BLaER1 (cell line): Measurements from ENCODE around the gene RAB11FIP4.
"Not testable (repeated sequence)": the region's sequence is repeated elsewhere in the genome, so short reads cannot be mapped to it uniquely, and the experiment has no call there.

Source experiments
- H3K27ac ChIP-seq: shearing (Covaris generic); formaldehyde crosslinking; 2 replicates; pipeline ENCODE4 v1.8.1; 2022
- H3K27me3 ChIP-seq: shearing (Covaris generic); formaldehyde crosslinking; 2 replicates; pipeline ENCODE4 v1.8.1; 2022
- H3K36me3 ChIP-seq: shearing (Covaris generic); formaldehyde crosslinking; 2 replicates; pipeline ENCODE4 v1.8.1; 2022
- H3K4me1 ChIP-seq: shearing (Covaris generic); formaldehyde crosslinking; 2 replicates; pipeline ENCODE4 v1.8.1; 2022
- H3K4me2 ChIP-seq: shearing (Covaris generic); formaldehyde crosslinking; 2 replicates; pipeline ENCODE4 v1.8.1; 2022
- H3K4me3 ChIP-seq: shearing (Covaris generic); formaldehyde crosslinking; 2 replicates; pipeline ENCODE4 v1.8.1; 2022
- H3K9ac ChIP-seq: shearing (Covaris generic); formaldehyde crosslinking; 2 replicates; pipeline ENCODE4 v1.8.1; 2022
- H3K9me3 ChIP-seq: shearing (Covaris generic); formaldehyde crosslinking; 2 replicates; pipeline ENCODE4 v1.8.1; 2022
- H4K20me1 ChIP-seq: shearing (Covaris generic); formaldehyde crosslinking; 2 replicates; pipeline ENCODE4 v1.8.1; 2022
- Cebpa-rat ChIP-seq: shearing (Covaris generic); IDR thresholded peaks from 2 replicates; pipeline ENCODE4 v1.8.1; 2022

Gene RAB11FIP4, protein sequence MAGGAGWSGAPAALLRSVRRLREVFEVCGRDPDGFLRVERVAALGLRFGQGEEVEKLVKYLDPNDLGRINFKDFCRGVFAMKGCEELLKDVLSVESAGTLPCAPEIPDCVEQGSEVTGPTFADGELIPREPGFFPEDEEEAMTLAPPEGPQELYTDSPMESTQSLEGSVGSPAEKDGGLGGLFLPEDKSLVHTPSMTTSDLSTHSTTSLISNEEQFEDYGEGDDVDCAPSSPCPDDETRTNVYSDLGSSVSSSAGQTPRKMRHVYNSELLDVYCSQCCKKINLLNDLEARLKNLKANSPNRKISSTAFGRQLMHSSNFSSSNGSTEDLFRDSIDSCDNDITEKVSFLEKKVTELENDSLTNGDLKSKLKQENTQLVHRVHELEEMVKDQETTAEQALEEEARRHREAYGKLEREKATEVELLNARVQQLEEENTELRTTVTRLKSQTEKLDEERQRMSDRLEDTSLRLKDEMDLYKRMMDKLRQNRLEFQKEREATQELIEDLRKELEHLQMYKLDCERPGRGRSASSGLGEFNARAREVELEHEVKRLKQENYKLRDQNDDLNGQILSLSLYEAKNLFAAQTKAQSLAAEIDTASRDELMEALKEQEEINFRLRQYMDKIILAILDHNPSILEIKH

DNA sequence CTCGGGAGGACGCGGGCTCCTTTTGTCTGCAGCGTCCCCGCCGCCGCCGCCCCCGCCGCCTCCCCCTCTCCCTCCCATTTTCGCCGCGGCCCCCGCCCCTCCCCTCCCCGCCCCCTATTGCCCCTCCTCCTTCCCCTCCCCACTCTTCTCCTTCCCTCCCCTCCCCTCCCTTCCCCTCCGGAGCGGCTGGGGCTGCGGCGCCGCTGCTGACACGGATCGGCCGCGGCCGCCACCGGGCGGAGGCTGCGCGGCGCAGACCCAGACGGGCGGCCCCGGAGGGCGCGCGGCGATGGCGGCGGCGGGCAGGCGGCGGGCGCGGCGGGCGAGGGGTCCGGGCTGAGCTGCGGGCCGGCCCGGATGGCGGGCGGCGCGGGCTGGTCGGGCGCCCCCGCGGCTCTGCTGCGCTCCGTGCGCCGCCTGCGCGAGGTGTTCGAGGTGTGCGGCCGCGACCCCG lies at the start of gene RAB11FIP4:
RAB11FIP4 (plus strand) TSS at position 180 of the 454 bp plus-strand sequence; CDS start at position 358, 178 bp downstream.
- H3K9me3 ChIP-seq: no peaks in the 10 kb centered on the region
- H3K4me2 ChIP-seq: peak within 1 kb of the TSS; percentile 93
- H3K36me3 ChIP-seq: no peaks in the 10 kb centered on the region
- H3K4me1 ChIP-seq: peaks cover 20% of the 10 kb centered on the region
- H3K27me3 ChIP-seq: peaks cover 18% of the 10 kb centered on the region
- peak within 1 kb of the TSS; percentile 71 for H3K4me3 ChIP-seq
- peak within 1 kb of the TSS; percentile 65; the same call in 1 of the 2 replicates for H3K9ac ChIP-seq
- 0 out of 2 replicates have a peak within 1 kb of the TSS, but pooled peaks have one; percentile 35 for H3K27ac ChIP-seq
- no peak for TF ChIP-seq Cebpa-rat
- peaks cover 24% of the 10 kb centered on the region for H4K20me1 ChIP-seq

DNA sequence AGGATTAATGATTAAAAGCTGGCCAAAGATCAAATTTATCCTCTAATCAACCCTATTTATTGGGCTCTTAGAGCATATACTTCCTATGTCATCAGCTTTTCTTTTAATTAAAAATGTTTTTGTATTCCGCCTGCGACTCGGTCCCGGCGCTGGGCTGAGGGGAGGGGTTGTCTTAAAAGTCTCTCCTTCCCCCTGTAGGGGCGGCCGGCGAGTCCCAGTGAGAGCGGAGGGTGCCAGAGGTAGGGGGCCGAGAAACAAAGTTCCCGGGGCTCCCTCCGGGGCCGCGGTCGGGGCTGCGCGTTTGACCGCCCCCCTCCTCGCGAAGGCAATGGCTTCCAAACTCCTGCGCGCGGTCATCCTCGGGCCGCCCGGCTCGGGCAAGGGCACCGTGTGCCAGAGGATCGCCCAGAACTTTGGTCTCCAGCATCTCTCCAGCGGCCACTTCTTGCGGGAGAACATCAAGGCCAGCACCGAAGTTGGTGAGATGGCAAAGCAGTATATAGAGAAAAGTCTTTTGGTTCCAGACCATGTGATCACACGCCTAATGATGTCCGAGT lies 46.2 kb upstream of the RAB11FIP4 start:
- H4K20me1 ChIP-seq, H3K9me3 ChIP-seq, H3K4me2 ChIP-seq, H3K27ac ChIP-seq, H3K4me1 ChIP-seq, H3K9ac ChIP-seq, H3K27me3 ChIP-seq, H3K4me3 ChIP-seq: not testable (repeated sequence)
- peaks cover 53% of the 10 kb centered on the region for H3K36me3 ChIP-seq

DNA sequence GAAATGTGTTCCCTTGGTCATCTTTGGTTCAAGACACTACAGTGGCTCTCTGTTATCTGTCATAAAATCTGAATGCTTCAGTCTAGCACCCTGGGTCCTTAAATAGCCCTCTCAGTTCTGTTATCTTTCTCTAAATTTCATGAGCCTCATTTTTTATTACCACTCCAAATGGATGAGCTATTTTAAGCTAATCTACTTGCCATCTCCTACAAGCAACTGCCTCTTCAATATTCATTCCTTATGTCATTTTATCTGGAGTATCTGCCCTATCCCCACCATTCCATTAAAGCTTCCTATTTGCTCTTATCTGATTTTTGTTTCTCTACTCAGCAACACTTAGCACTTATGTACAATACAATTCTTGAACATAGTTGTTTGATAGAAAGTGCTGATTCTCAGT lies 42.0 kb upstream of the RAB11FIP4 start:
- no peak overlapping the region for H3K27ac ChIP-seq
- H4K20me1 ChIP-seq: no peaks in the 10 kb centered on the region
- no peak overlapping the region for H3K4me3 ChIP-seq
- no peak for TF ChIP-seq Cebpa-rat
- H3K4me2 ChIP-seq: no peak overlapping the region
- no peak overlapping the region for H3K9ac ChIP-seq
- peaks cover 54% of the 10 kb centered on the region for H3K36me3 ChIP-seq
- H3K4me1 ChIP-seq: no peaks in the 10 kb centered on the region
- no peaks in the 10 kb centered on the region for H3K9me3 ChIP-seq
- H3K27me3 ChIP-seq: no peaks in the 10 kb centered on the region

DNA sequence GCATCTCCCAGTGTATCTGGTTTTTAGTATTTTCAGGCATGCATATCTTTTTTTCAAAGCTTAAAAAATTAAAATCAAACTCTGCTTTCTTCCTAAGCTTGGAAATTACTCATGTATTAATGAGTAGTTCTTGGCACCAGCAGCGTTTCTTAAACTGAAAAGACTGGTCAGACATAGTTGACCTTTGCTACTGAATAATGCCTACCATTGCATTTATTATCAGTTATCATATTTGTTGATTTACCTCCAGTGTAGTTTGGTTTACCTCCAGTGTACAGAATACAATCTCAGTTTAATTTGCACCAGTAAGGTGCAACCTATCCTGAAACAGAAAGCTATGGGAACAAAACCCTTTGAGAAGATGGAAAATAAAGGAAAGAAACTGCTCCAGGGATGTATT lies 35.5 kb upstream of the RAB11FIP4 start:
- Histone ChIP-seq H3K4me3 (no peak overlapping the region), H3K36me3 (peaks cover 81% of the 10 kb centered on the region), H3K27ac (no peak overlapping the region)

DNA sequence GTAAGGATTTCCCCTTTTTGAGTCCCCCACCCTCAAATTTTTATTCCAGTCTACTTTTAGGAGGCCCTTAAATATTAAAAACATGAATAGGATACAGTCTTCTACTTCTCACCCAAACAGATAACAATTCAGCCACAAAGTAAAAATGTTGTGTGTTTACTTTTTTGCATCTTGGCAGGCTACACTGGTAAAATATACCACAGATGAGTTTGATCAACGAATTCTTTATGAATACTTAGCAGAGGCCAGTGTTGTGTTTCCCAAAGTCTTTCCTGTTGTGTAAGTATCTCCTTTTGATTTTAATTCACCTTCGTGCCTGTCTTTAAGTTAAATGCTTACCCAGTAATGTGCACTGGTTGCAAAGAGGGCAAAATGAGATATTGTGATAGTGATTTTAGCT lies 34.4 kb upstream of the RAB11FIP4 start:
- H3K9ac ChIP-seq: no peak overlapping the region
- H3K4me2 ChIP-seq: no peak overlapping the region
- H3K36me3 ChIP-seq: peaks cover 80% of the 10 kb centered on the region
- no peaks in the 10 kb centered on the region for H3K27me3 ChIP-seq
- no peak overlapping the region for H3K27ac ChIP-seq
- H3K4me1 ChIP-seq: no peaks in the 10 kb centered on the region
- TF ChIP-seq Cebpa-rat: no peak
- no peaks in the 10 kb centered on the region for H4K20me1 ChIP-seq
- H3K9me3 ChIP-seq: no peaks in the 10 kb centered on the region
- H3K4me3 ChIP-seq: no peak overlapping the region

More for the DNA sequence above, 35.5 kb upstream of the RAB11FIP4 start:
- Histone ChIP-seq H4K20me1 (no peaks in the 10 kb centered on the region), H3K4me1 (no peaks in the 10 kb centered on the region), H3K4me2 (no peak overlapping the region), H3K9ac (no peak overlapping the region), H3K9me3 (no peaks in the 10 kb centered on the region), H3K27me3 (no peaks in the 10 kb centered on the region)
- no peak for TF ChIP-seq Cebpa-rat

DNA sequence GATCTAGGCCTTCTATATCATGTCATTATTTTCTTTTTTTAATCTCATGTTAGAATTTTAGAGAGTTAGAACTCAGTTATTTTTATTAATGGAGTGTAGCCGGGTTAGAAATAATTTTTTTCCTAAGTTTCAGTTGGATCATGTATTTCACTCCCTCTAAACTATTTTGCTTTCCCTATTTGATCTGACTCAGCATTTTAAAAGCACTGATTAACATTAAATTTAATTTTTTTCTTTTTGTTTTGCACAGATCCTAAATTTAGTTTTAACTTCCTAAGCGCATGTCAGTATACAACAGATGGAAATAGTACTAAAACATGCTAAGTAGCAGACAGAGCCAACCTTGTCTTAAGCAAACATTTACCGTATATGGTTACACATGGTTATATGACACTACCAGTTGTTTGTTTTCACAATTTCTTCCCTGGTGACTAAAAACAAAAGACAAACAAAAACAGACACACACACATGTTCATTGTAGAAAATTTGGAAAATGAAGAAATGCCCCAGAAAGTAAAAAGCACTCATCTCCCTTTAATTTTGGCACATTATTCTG lies 33.6 kb upstream of the RAB11FIP4 start:
- H3K4me3 ChIP-seq: no peak overlapping the region
- H3K4me2 ChIP-seq: no peak overlapping the region
- no peak for TF ChIP-seq Cebpa-rat
- H3K36me3 ChIP-seq: peaks cover 79% of the 10 kb centered on the region
- H3K9me3 ChIP-seq: no peaks in the 10 kb centered on the region
- no peak overlapping the region for H3K9ac ChIP-seq
- no peak overlapping the region for H3K27ac ChIP-seq
- H4K20me1 ChIP-seq: no peaks in the 10 kb centered on the region
- H3K27me3 ChIP-seq: no peaks in the 10 kb centered on the region
- H3K4me1 ChIP-seq: no peaks in the 10 kb centered on the region

DNA sequence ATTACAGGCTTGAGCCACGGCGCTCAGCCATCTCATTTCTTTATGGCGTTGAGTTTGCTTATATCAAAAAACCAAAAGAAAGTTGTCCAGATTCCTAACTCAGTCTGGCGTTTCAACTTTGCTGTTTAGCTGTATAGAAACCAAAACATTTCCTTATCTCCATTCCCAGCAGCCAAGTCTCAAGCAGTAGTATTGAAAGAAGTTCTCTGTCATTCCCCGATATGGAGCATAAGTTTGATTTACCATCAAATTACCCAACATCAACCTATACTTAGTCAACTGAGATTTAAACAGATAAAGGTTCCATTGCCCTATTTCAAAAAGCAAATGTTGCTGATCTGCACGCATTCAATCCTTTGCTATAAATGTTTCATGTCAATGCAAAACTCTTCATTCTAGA lies 27.5 kb upstream of the RAB11FIP4 start:
- Histone ChIP-seq H3K27ac (no peak overlapping the region), H3K9ac (no peak overlapping the region), H3K4me3 (no peak overlapping the region), H4K20me1 (no peaks in the 10 kb centered on the region), H3K27me3 (no peaks in the 10 kb centered on the region), H3K4me2 (no peak overlapping the region), H3K9me3 (no peaks in the 10 kb centered on the region), H3K4me1 (no peaks in the 10 kb centered on the region), H3K36me3 (peaks cover 65% of the 10 kb centered on the region)
- no peak for TF ChIP-seq Cebpa-rat

DNA sequence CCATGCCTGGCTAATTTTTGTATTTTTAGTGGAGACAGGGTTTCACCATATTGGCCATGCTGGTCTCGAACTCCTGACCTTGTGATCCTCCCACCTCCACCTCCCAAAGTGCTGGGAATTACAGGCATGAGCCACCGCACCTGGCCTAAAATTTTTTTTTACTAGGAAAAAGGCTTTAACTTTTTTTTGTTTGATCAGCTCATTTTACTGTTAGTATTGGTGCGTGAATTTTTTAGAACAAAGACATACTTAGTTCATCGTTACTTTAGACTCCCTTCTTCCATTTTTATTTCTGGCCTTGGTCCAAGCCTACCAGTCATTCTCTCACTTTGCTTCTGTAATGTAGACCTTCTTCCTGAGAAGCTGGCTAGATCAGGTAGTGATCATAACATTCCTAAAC lies 25.4 kb upstream of the RAB11FIP4 start:
- no peak overlapping the region for H3K9ac ChIP-seq
- H3K4me1 ChIP-seq: no peaks in the 10 kb centered on the region
- no peak for TF ChIP-seq Cebpa-rat
- no peaks in the 10 kb centered on the region for H3K27me3 ChIP-seq
- H3K4me3 ChIP-seq: no peak overlapping the region
- no peaks in the 10 kb centered on the region for H3K9me3 ChIP-seq
- no peak overlapping the region for H3K27ac ChIP-seq
- no peaks in the 10 kb centered on the region for H4K20me1 ChIP-seq
- no peak overlapping the region for H3K4me2 ChIP-seq
- H3K36me3 ChIP-seq: peaks cover 45% of the 10 kb centered on the region

DNA sequence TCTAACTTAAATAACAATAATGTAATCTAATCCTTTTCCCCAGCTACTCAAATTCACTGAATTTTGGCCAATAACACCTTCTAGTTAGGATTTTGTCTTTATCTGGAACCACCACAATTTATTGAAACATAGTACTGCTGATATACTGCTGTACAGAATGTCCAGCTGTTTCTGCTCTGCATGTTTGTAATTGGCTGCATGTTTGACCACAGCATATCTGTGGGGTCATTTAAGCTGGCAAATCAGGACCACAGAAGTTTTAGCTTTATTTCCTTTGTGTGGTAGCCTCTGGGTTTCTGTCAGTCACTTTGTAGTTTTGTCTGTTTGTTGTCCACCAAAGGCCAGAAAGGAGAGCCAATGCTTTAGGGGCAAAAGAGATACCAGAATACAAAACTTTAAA lies 22.2 kb upstream of the RAB11FIP4 start:
- TF ChIP-seq Cebpa-rat: no peak
- Histone ChIP-seq H3K4me2 (no peak overlapping the region), H3K9ac (no peak overlapping the region), H3K27ac (no peak overlapping the region), H4K20me1 (no peaks in the 10 kb centered on the region), H3K27me3 (no peaks in the 10 kb centered on the region), H3K9me3 (no peaks in the 10 kb centered on the region), H3K36me3 (peaks cover 24% of the 10 kb centered on the region), H3K4me3 (no peak overlapping the region), H3K4me1 (peaks cover 13% of the 10 kb centered on the region)

DNA sequence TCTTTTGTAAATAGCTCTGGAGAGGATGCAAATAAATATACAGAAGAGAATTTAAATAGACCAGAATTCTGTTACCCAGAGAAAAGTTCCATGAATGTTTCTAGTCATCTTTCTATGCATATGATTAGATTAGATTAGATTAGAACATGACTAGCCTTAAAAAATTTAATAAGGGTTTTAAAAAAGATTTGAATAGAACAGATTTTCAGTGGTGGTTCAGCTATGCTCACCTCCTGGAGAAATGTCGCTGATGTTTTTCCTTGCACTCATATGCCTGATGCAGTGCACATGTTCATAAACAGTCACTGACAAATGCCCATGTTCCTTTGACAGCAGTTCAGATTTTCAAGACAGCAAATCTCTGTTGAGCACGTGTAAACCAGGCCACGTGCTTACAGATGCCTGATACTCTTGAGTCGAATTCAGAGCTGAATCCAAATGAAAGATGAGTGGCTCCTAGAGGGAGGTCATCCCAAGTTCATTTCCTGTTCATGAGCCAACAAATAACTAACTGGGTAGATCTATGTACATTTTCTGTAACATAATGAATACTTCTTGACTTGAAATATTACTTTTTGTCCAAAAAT lies 19.9 kb upstream of the RAB11FIP4 start:
- Histone ChIP-seq H4K20me1 (no peaks in the 10 kb centered on the region), H3K4me2 (no peak overlapping the region), H3K36me3 (peaks cover 12% of the 10 kb centered on the region), H3K27ac (no peak overlapping the region), H3K9ac (no peak overlapping the region), H3K4me3 (no peak overlapping the region), H3K9me3 (no peaks in the 10 kb centered on the region), H3K4me1 (peaks cover 17% of the 10 kb centered on the region), H3K27me3 (no peaks in the 10 kb centered on the region)
- no peak for TF ChIP-seq Cebpa-rat
